Measurements from ENCODE around the gene SUSD4.

SUSD4 gene

GRCh38 chr1:223209293-223209898, 154.6 kb downstream of the SUSD4 start:
- Histone ChIP-seq H3K4me3 (ENCODE audit: low read length) (no peak overlapping the region), H3K27me3 (ENCODE audit: control insufficient read depth, insufficient read depth, low read length) (no peaks in the 10 kb centered on the region), H3K9me3 (ENCODE audit: control insufficient read depth, low read length) (no peaks in the 10 kb centered on the region), H3K36me3 (ENCODE audit: control insufficient read depth, insufficient read depth, low read length) (no peaks in the 10 kb centered on the region), H3K4me1 (ENCODE audit: control insufficient read depth, insufficient read depth, low read length) (no peaks in the 10 kb centered on the region), H3K9ac (ENCODE audit: low read length) (no peak overlapping the region)

- H3K9ac ChIP-seq (ENCODE audit: low read length): no peak overlapping the region
- no peaks in the 10 kb centered on the region for H3K27me3 ChIP-seq (ENCODE audit: control insufficient read depth, insufficient read depth, low read length)
- H3K4me1 ChIP-seq (ENCODE audit: control insufficient read depth, insufficient read depth, low read length): no peaks in the 10 kb centered on the region
- H3K4me3 ChIP-seq (ENCODE audit: low read length): no peak overlapping the region
- H3K9me3 ChIP-seq (ENCODE audit: control insufficient read depth, low read length): no peaks in the 10 kb centered on the region
- H3K36me3 ChIP-seq (ENCODE audit: control insufficient read depth, insufficient read depth, low read length): no peaks in the 10 kb centered on the region
These were observed 155.6 kb downstream of the SUSD4 start for GRCh38 chr1:223208164-223209076.

- H3K9me3 ChIP-seq (ENCODE audit: control insufficient read depth, low read length): no peaks in the 10 kb centered on the region
- no peaks in the 10 kb centered on the region for H3K36me3 ChIP-seq (ENCODE audit: control insufficient read depth, insufficient read depth, low read length)
- no peak overlapping the region for H3K4me3 ChIP-seq (ENCODE audit: low read length)
- peaks cover under 1% of the 10 kb centered on the region for H3K27me3 ChIP-seq (ENCODE audit: control insufficient read depth, insufficient read depth, low read length)
- no peaks in the 10 kb centered on the region for H3K4me1 ChIP-seq (ENCODE audit: control insufficient read depth, insufficient read depth, low read length)
- H3K9ac ChIP-seq (ENCODE audit: low read length): no peak overlapping the region
These were observed 156.5 kb downstream of the SUSD4 start for GRCh38 chr1:223207293-223208066.

- no peak overlapping the region for H3K9ac ChIP-seq (ENCODE audit: low read length)
- no peaks in the 10 kb centered on the region for H3K36me3 ChIP-seq (ENCODE audit: control insufficient read depth, insufficient read depth, low read length)
- no peaks in the 10 kb centered on the region for H3K4me1 ChIP-seq (ENCODE audit: control insufficient read depth, insufficient read depth, low read length)
- H3K9me3 ChIP-seq (ENCODE audit: control insufficient read depth, low read length): no peaks in the 10 kb centered on the region
- H3K27me3 ChIP-seq (ENCODE audit: control insufficient read depth, insufficient read depth, low read length): peaks cover 2% of the 10 kb centered on the region
- no peak overlapping the region for H3K4me3 ChIP-seq (ENCODE audit: low read length)
These were observed 159.6 kb downstream of the SUSD4 start for GRCh38 chr1:223204424-223204823.

- no peak overlapping the region for H3K9ac ChIP-seq (ENCODE audit: low read length)
- no peaks in the 10 kb centered on the region for H3K9me3 ChIP-seq (ENCODE audit: control insufficient read depth, low read length)
- no peaks in the 10 kb centered on the region for H3K36me3 ChIP-seq (ENCODE audit: control insufficient read depth, insufficient read depth, low read length)
- no peaks in the 10 kb centered on the region for H3K4me1 ChIP-seq (ENCODE audit: control insufficient read depth, insufficient read depth, low read length)
- H3K4me3 ChIP-seq (ENCODE audit: low read length): no peak overlapping the region
- peaks cover 2% of the 10 kb centered on the region for H3K27me3 ChIP-seq (ENCODE audit: control insufficient read depth, insufficient read depth, low read length)
These were observed 160.3 kb downstream of the SUSD4 start for GRCh38 chr1:223203694-223204093.

GRCh38 chr1:223203034-223203408, 161.0 kb downstream of the SUSD4 start:
- peaks cover 2% of the 10 kb centered on the region for H3K27me3 ChIP-seq (ENCODE audit: control insufficient read depth, insufficient read depth, low read length)
- no peaks in the 10 kb centered on the region for H3K4me1 ChIP-seq (ENCODE audit: control insufficient read depth, insufficient read depth, low read length)
- no peaks in the 10 kb centered on the region for H3K36me3 ChIP-seq (ENCODE audit: control insufficient read depth, insufficient read depth, low read length)
- H3K9me3 ChIP-seq (ENCODE audit: control insufficient read depth, low read length): no peaks in the 10 kb centered on the region
- H3K9ac ChIP-seq (ENCODE audit: low read length): no peak overlapping the region
- no peak overlapping the region for H3K4me3 ChIP-seq (ENCODE audit: low read length)

GRCh38 chr1:223202376-223203033, 161.5 kb downstream of the SUSD4 start:
- peaks cover 2% of the 10 kb centered on the region for H3K27me3 ChIP-seq (ENCODE audit: control insufficient read depth, insufficient read depth, low read length)
- no peak overlapping the region for H3K9ac ChIP-seq (ENCODE audit: low read length)
- H3K9me3 ChIP-seq (ENCODE audit: control insufficient read depth, low read length): no peaks in the 10 kb centered on the region
- H3K4me3 ChIP-seq (ENCODE audit: low read length): no peak overlapping the region
- peaks cover 3% of the 10 kb centered on the region for H3K4me1 ChIP-seq (ENCODE audit: control insufficient read depth, insufficient read depth, low read length)
- H3K36me3 ChIP-seq (ENCODE audit: control insufficient read depth, insufficient read depth, low read length): no peaks in the 10 kb centered on the region

- H3K36me3 ChIP-seq (ENCODE audit: control insufficient read depth, insufficient read depth, low read length): no peaks in the 10 kb centered on the region
- peaks cover 7% of the 10 kb centered on the region for H3K4me1 ChIP-seq (ENCODE audit: control insufficient read depth, insufficient read depth, low read length)
- H3K9ac ChIP-seq (ENCODE audit: low read length): no peak overlapping the region
- H3K9me3 ChIP-seq (ENCODE audit: control insufficient read depth, low read length): no peaks in the 10 kb centered on the region
- peaks cover 2% of the 10 kb centered on the region for H3K27me3 ChIP-seq (ENCODE audit: control insufficient read depth, insufficient read depth, low read length)
- H3K4me3 ChIP-seq (ENCODE audit: low read length): no peak overlapping the region
These were observed 162.0 kb downstream of the SUSD4 start for GRCh38 chr1:223201967-223202366.

- H3K9ac ChIP-seq (ENCODE audit: low read length): no peak overlapping the region
- H3K27me3 ChIP-seq (ENCODE audit: control insufficient read depth, insufficient read depth, low read length): peaks cover 2% of the 10 kb centered on the region
- peaks cover 7% of the 10 kb centered on the region for H3K4me1 ChIP-seq (ENCODE audit: control insufficient read depth, insufficient read depth, low read length)
- no peak overlapping the region for H3K4me3 ChIP-seq (ENCODE audit: low read length)
- H3K9me3 ChIP-seq (ENCODE audit: control insufficient read depth, low read length): no peaks in the 10 kb centered on the region
- no peaks in the 10 kb centered on the region for H3K36me3 ChIP-seq (ENCODE audit: control insufficient read depth, insufficient read depth, low read length)
These were observed 163.1 kb downstream of the SUSD4 start for GRCh38 chr1:223200903-223201302.

- Histone ChIP-seq H3K4me1 (ENCODE audit: control insufficient read depth, insufficient read depth, low read length) (peaks cover 14% of the 10 kb centered on the region), H3K9ac (ENCODE audit: low read length) (no peak overlapping the region), H3K4me3 (ENCODE audit: low read length) (no peak overlapping the region), H3K27me3 (ENCODE audit: control insufficient read depth, insufficient read depth, low read length) (peaks cover 2% of the 10 kb centered on the region), H3K36me3 (ENCODE audit: control insufficient read depth, insufficient read depth, low read length) (no peaks in the 10 kb centered on the region), H3K9me3 (ENCODE audit: control insufficient read depth, low read length) (no peaks in the 10 kb centered on the region)
These were observed 164.8 kb downstream of the SUSD4 start for GRCh38 chr1:223199094-223199647.

- Histone ChIP-seq H3K4me1 (ENCODE audit: control insufficient read depth, insufficient read depth, low read length) (peaks cover 14% of the 10 kb centered on the region), H3K27me3 (ENCODE audit: control insufficient read depth, insufficient read depth, low read length) (peaks cover 2% of the 10 kb centered on the region), H3K9me3 (ENCODE audit: control insufficient read depth, low read length) (no peaks in the 10 kb centered on the region), H3K36me3 (ENCODE audit: control insufficient read depth, insufficient read depth, low read length) (no peaks in the 10 kb centered on the region), H3K9ac (ENCODE audit: low read length) (no peak overlapping the region), H3K4me3 (ENCODE audit: low read length) (no peak overlapping the region)
These were observed 165.4 kb downstream of the SUSD4 start for GRCh38 chr1:223198628-223198965.

Measured in mucosa of stomach (tissue), 1 donor.